Endothelial cell of umbilical vein (primary cell): ENCODE results near the gene ZCWPW1. TPM values are rescaled to one million over a fixed set of nuclear protein-coding genes. Genes with fewer than 3 reads are reported as not detected.
"Not testable (repeated sequence)": the region's sequence is repeated elsewhere in the genome, so short reads cannot be mapped to it uniquely, and the experiment has no call there.

Experiments used
- BruUV-seq: library from RNA; stranded (reverse); fragments of 400-500 nt; replicated peaks from 2 replicates; lab custom pipeline; 2021; lab: Mats Ljungman, UMichigan
- CTCF ChIA-PET: fragments of 300-600, 350-600 bp; sonication (Branson Sonifier 250); formaldehyde crosslinking; loops from one replicate; lab custom pipeline; 2021; ENCODE audit warnings: antibody characterized with exemption, inconsistent platforms; lab: Charles Lee
- POLR2A ChIA-PET: fragments of 300-600, 350-600 bp; sonication (Branson Sonifier 250); formaldehyde crosslinking; loops from one replicate; lab custom pipeline; 2021; ENCODE audit warnings: antibody characterized with exemption, inconsistent platforms; lab: Charles Lee
- DNase-seq: peaks from one replicate; pipeline ENCODE4 v3.0.0-alpha.2; 2011; ENCODE audit warnings: low read depth, low spot score
- FAIRE-seq: peaks from 2 replicates; lab custom pipeline; 2011; peaks lifted over from hg19 to GRCh38; lab: Jason Lieb, UNC
- H2AFZ ChIP-seq: 2 replicates; pipeline ENCODE4 v1.6.0; 2012; ENCODE audit warnings: low read depth, low read length, control low read depth, inconsistent platforms
- H3K27ac ChIP-seq: 2 replicates; pipeline ENCODE4 v1.5.1; 2011; ENCODE audit warnings: low read depth, mild to moderate bottlenecking, control low read depth, low read length, moderate library complexity; ENCODE audit not compliant: insufficient read depth
- H3K27me3 ChIP-seq, 2 experiments: 2 replicates each; pipeline versions ENCODE4 v1.6.0 to v1.6.1; 2011; ENCODE audit warnings: low read length in 2 of 2, mixed read lengths in 1 of 2; ENCODE audit not compliant: control insufficient read depth in 2 of 2, insufficient read depth in 2 of 2
- H3K36me3 ChIP-seq, 2 experiments: 2 replicates in 1 of 2; 3 replicates in 1 of 2; pipeline ENCODE4 v1.5.1; 2011; ENCODE audit warnings: low read length in 2 of 2, mild to moderate bottlenecking in 1 of 2, moderate library complexity in 1 of 2; ENCODE audit not compliant: control insufficient read depth in 2 of 2, insufficient read depth in 2 of 2; ENCODE audit errors: extremely low read depth in 1 of 2
- H3K4me1 ChIP-seq: 3 replicates; pipeline ENCODE4 v1.5.1; 2011; ENCODE audit warnings: mild to moderate bottlenecking, low read length; ENCODE audit not compliant: control insufficient read depth, insufficient read depth; ENCODE audit errors: extremely low read depth
- H3K4me2 ChIP-seq: 2 replicates; pipeline ENCODE4 v1.6.1; 2011; ENCODE audit warnings: low read length, control low read depth, mixed read lengths; ENCODE audit not compliant: insufficient read depth
- H3K4me3 ChIP-seq, 3 experiments: fragments of 200-600 bp in 1 of 3; sonication (generic), shearing (Covaris generic) in 1 of 3; replicated peaks in 1 of 3; 2 replicates each; pipeline ENCODE4 v1.5.1; 2011 to 2016; ENCODE audit warnings: control low read depth in 3 of 3, low read length in 3 of 3, mild to moderate bottlenecking in 2 of 3, inconsistent platforms in 1 of 3, low read depth in 1 of 3, moderate library complexity in 1 of 3; ENCODE audit not compliant: insufficient read depth in 1 of 3
- H3K79me2 ChIP-seq: 2 replicates; pipeline ENCODE4 v1.6.0; 2012; ENCODE audit warnings: low read length, inconsistent platforms; ENCODE audit not compliant: control insufficient read depth, insufficient read depth
- H3K9ac ChIP-seq: replicated peaks from 2 replicates; pipeline ENCODE3; 2011; ENCODE audit warnings: low read length, control low read depth; ENCODE audit not compliant: insufficient read depth; ENCODE audit errors: extremely low read depth
- H3K9me1 ChIP-seq: replicated peaks from 3 replicates; pipeline ENCODE4 v1.6.0; 2011; ENCODE audit warnings: mild to moderate bottlenecking, low read length; ENCODE audit not compliant: control insufficient read depth, insufficient read depth; ENCODE audit errors: extremely low read depth
- H3K9me3 ChIP-seq: replicated peaks from 2 replicates; pipeline ENCODE4 v1.5.1; 2012; ENCODE audit warnings: low read length, inconsistent platforms; ENCODE audit not compliant: control insufficient read depth, insufficient read depth
- H4K20me1 ChIP-seq: replicated peaks from 2 replicates; pipeline ENCODE3; 2011; ENCODE audit warnings: mild to moderate bottlenecking, low read length; ENCODE audit not compliant: control insufficient read depth, insufficient read depth; ENCODE audit errors: extremely low read depth
- CTCF ChIP-seq, 2 donors: IDR thresholded peaks; 1 replicate in 1 of 2; 2 replicates in 1 of 2; pipeline ENCODE4 v1.5.1; 2011; ENCODE audit warnings: low read length in 2 of 2, mild to moderate bottlenecking in 2 of 2, moderate library complexity in 2 of 2, control low read depth in 1 of 2, inconsistent platforms in 1 of 2, low read depth in 1 of 2; ENCODE audit not compliant: insufficient read depth in 1 of 2; ENCODE audit errors: extremely low read depth in 1 of 2
- EZH2 ChIP-seq: IDR thresholded peaks from 2 replicates; pipeline ENCODE4 v1.6.1; 2012; ENCODE audit warnings: borderline replicate concordance, low read depth, mild to moderate bottlenecking, moderate library complexity, low read length, inconsistent platforms; ENCODE audit not compliant: severe bottlenecking
- FOS ChIP-seq: IDR thresholded peaks from 2 replicates; pipeline ENCODE4 v1.6.1; 2011; ENCODE audit warnings: mild to moderate bottlenecking, low read length, moderate library complexity, borderline replicate concordance; ENCODE audit not compliant: insufficient read depth
- GATA2 ChIP-seq: IDR thresholded peaks from 2 replicates; pipeline ENCODE4 v1.7.0; 2011; ENCODE audit warnings: low read depth, mild to moderate bottlenecking, moderate library complexity, mixed read lengths, low read length; ENCODE audit not compliant: insufficient read length, insufficient read depth
- JUN ChIP-seq: IDR thresholded peaks from 2 replicates; pipeline ENCODE4 v1.6.1; 2011; ENCODE audit warnings: borderline replicate concordance, low read depth; ENCODE audit not compliant: insufficient read length, insufficient read depth
- MAX ChIP-seq: IDR thresholded peaks from 2 replicates; pipeline ENCODE4 v1.6.1; 2011; ENCODE audit not compliant: insufficient read depth, insufficient read length
- MYC ChIP-seq: IDR thresholded peaks from one replicate; pipeline ENCODE4 v1.6.1; 2011; ENCODE audit warnings: mild to moderate bottlenecking, low read depth, low read length
- POLR2A ChIP-seq: IDR thresholded peaks from 2 replicates; pipeline ENCODE4 v1.6.1; 2012; ENCODE audit warnings: low read depth, mild to moderate bottlenecking, control low read depth, low read length
- POLR2AphosphoS5 ChIP-seq: IDR thresholded peaks from 2 replicates; pipeline ENCODE4 v1.6.1; 2012; ENCODE audit warnings: low read depth, mild to moderate bottlenecking, control low read depth, low read length, moderate library complexity; ENCODE audit not compliant: insufficient read depth
- dilution Hi-C: fragments of 300-500 bp; cut with MboI; formaldehyde crosslinking; loops from one replicate; pipeline ENCODE4 v1.15.0; 2019; ENCODE audit warnings: low sequenced_read_pairs; ENCODE audit not compliant: extremely low pct_ligation_motif_present
- intact Hi-C: fragments of 100-400 bp; cut with micrococcal nuclease; formaldehyde crosslinking; loops from one replicate; pipeline ENCODE4 v1.10.0; 2022
- polyA plus RNA-seq, 4 experiments: library from polyadenylated mRNA; depleted of rRNA in 3 of 4; stranded (reverse) in 3 of 4; unstranded in 1 of 4; fragments of >200 nt; gene quantifications; 2 replicates each; pipeline versions ENCODE4 v1.2.1 to v1.2.3, GENCODE V29; 2011 to 2012; ENCODE audit warnings: missing spikeins in 1 of 4
- total RNA-seq: library from RNA; stranded (reverse); gene quantifications from 2 replicates; pipeline ENCODE4 v1.2.3, GENCODE V29; 2021

ZCWPW1 gene
- total and polyA plus RNA-seq, 2 donors (not counting 3 experiments of a cell fraction or from before 2014, with no cell fraction given), result 0.31 to 0.32 TPM

DNA sequence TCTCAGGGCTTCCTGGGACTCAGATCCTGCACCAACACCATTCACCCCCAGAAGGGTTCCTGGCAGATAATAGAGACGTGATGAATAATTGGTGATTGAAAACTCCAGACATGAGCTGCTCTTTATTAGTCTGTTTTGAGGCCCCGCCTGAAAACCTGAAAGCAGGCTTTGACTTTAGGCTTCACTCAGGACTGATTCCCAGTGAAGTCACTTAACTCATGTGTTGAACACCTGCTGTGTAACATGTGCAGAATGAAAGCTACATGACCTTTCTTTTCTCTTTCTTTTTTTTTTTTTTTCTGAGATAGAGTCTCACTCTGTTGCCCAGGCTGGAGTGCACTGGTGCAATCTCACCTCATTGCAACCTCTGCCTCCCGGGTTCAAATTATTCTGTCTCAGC lies 26.7 kb upstream of the ZCWPW1 start:
- no peak overlapping the region for H3K4me2 ChIP-seq
- intact Hi-C loops (no loop called here), dilution Hi-C loops (no loop called here)
- no peaks in the 10 kb centered on the region for H3K27me3 ChIP-seq
- no peak overlapping the region for H2AFZ ChIP-seq
- no peaks in the 10 kb centered on the region for H4K20me1 ChIP-seq
- FAIRE-seq, result peak; percentile 59
- POLR2A ChIA-PET, result interaction anchor here (0.5 to 1.8 kb wide), 5 partner anchors 10 to 689 kb away, joined by 3 to 11 read pairs (median 4); partner anchors contain the start of genes FBXO24, LRCH4 and PPP1R35
- no peak for TF ChIP-seq POLR2AphosphoS5
- TF ChIP-seq MYC, result no peak
- no peak for TF ChIP-seq CTCF (IDR thresholded peaks at IDR 0.05; ENCODE audit: extremely low read depth in 1 of 2, insufficient read depth in 1 of 2, low read depth in 1 of 2, low read length in 2 of 2)
- TF ChIP-seq FOS, result no peak
- TF ChIP-seq POLR2A, result no peak
- TF ChIP-seq GATA2, result no peak
- no peak for TF ChIP-seq MAX
- no peak for TF ChIP-seq JUN
- no peak for TF ChIP-seq EZH2
- peaks cover 12% of the 10 kb centered on the region for H3K4me1 ChIP-seq
- no peaks in the 10 kb centered on the region for H3K9me1 ChIP-seq
- BruUV-seq, result no TSS peak
- peak overlapping the region; percentile 2 for H3K27ac ChIP-seq
- H3K9ac ChIP-seq, result no peak overlapping the region
- no peaks in the 10 kb centered on the region for H3K79me2 ChIP-seq
- CTCF ChIA-PET, result interaction anchor here (0.8 to 3.8 kb wide), 8 partner anchors 9 to 47 kb away, joined by 3 to 38 read pairs (median 6); partner anchors contain the start of genes MEPCE and SPACDR
- H3K4me3 ChIP-seq, result no peak overlapping the region
- H3K9me3 ChIP-seq, result no peaks in the 10 kb centered on the region
- peaks cover 0 to 4% of the 10 kb centered on the region in 2 experiments for H3K36me3 ChIP-seq
- no peak for DNase-seq

GRCh38 chr7:100453854-100454253 lies 25.4 kb upstream of the ZCWPW1 start:
- DNase-seq, H3K4me2 ChIP-seq, intact Hi-C loops, H2AFZ ChIP-seq, H3K4me3 ChIP-seq, H3K9ac ChIP-seq, H3K9me3 ChIP-seq, H3K36me3 ChIP-seq, H4K20me1 ChIP-seq, H3K79me2 ChIP-seq, BruUV-seq, H3K27ac ChIP-seq, H3K9me1 ChIP-seq, H3K27me3 ChIP-seq, dilution Hi-C loops: not testable (repeated sequence)
- POLR2A ChIA-PET, result interaction anchor here (1.1 kb wide), 1 partner anchor 223 kb away, joined by 5 read pairs; no protein-coding TSS in a partner anchor
- H3K4me1 ChIP-seq, result peaks cover 14% of the 10 kb centered on the region
- CTCF ChIA-PET, result interaction anchor here (0.7 to 3.8 kb wide), 4 partner anchors 9 to 110 kb away, joined by 3 to 38 read pairs (median 10); partner anchors contain the start of gene SPACDR
- peak; percentile 15 for FAIRE-seq
